ENCODE results near the gene ORMDL1. TPM values are rescaled to one million over a fixed set of nuclear protein-coding genes. Genes with fewer than 3 reads are reported as not detected.

The ORMDL1 gene
- polyA plus RNA-seq, 1 donor (not counting 4 experiments of a cell fraction or from before 2014, with no cell fraction given): 86.2 TPM

- Histone ChIP-seq H3K9me3 (ENCODE audit: control insufficient read depth, low read depth, low read length) (no peaks in the 10 kb centered on the region), H3K27ac (ENCODE audit: control insufficient read depth, insufficient read depth, low read length) (no peak overlapping the region), H3K4me2 (ENCODE audit: control insufficient read depth, extremely low read depth, insufficient read depth, low read depth, low read length) (no peak overlapping the region), H3K79me2 (ENCODE audit: control insufficient read depth, insufficient read depth, low read length) (no peaks in the 10 kb centered on the region), H2AFZ (ENCODE audit: control insufficient read depth, low read length) (no peak overlapping the region), H3K4me1 (ENCODE audit: control insufficient read depth, extremely low read depth, insufficient read depth, low read length) (no peaks in the 10 kb centered on the region), H3K36me3 (ENCODE audit: control insufficient read depth in 2 of 2, extremely low read depth in 1 of 2, insufficient read depth in 2 of 2, low read length in 2 of 2) (peaks cover 1 to 10% of the 10 kb centered on the region in 2 experiments), H3K9ac (ENCODE audit: control insufficient read depth, extremely low read depth, insufficient read depth, low read length) (no peak overlapping the region), H3K27me3 (ENCODE audit: control insufficient read depth, extremely low read depth, insufficient read depth, low read length) (no peaks in the 10 kb centered on the region), H3K9me1 (ENCODE audit: control insufficient read depth, extremely low read depth, insufficient read depth, low read length) (no peaks in the 10 kb centered on the region), H4K20me1 (ENCODE audit: control insufficient read depth, extremely low read depth, insufficient read depth, low read length) (no peaks in the 10 kb centered on the region), H3K4me3 (ENCODE audit: control insufficient read depth in 2 of 3, extremely low read depth in 1 of 3, insufficient read depth in 2 of 3, low read depth in 1 of 3, low read length in 3 of 3) (no peak overlapping the region)
- no peak for FAIRE-seq
- DNase-seq (ENCODE audit: low read depth, low spot score): no peak
- dilution Hi-C loops (cut with MboI; ENCODE audit: extremely low pct_ligation_motif_present, low sequenced_read_pairs): no loop called here
- no peak for TF ChIP-seq EZH2 (IDR thresholded peaks at IDR 0.05; ENCODE audit: low read length)
- TF ChIP-seq CTCF (optimal IDR thresholded peaks at IDR 0.05 in 1 of 3, IDR thresholded peaks at IDR 0.05 in 1 of 3, conservative IDR thresholded peaks at IDR 0.05 in 1 of 3; ENCODE audit: extremely low read depth in 1 of 3, insufficient read depth in 2 of 3, low read length in 3 of 3): no peak
These were observed 45.1 kb upstream of the ORMDL1 start for GRCh38 chr2:189829102-189829833.

GRCh38 chr2:189826039-189826438 lies 41.9 kb upstream of the ORMDL1 start:
- H3K4me1 ChIP-seq (ENCODE audit: control insufficient read depth, extremely low read depth, insufficient read depth, low read length): no peaks in the 10 kb centered on the region
- DNase-seq (ENCODE audit: low read depth, low spot score) (no peak), FAIRE-seq (no peak)
- no peaks in the 10 kb centered on the region for H3K79me2 ChIP-seq (ENCODE audit: control insufficient read depth, insufficient read depth, low read length)
- H2AFZ ChIP-seq (ENCODE audit: control insufficient read depth, low read length): no peak overlapping the region
- no peaks in the 10 kb centered on the region for H3K9me3 ChIP-seq (ENCODE audit: control insufficient read depth, low read depth, low read length)
- H3K4me2 ChIP-seq (ENCODE audit: control insufficient read depth, extremely low read depth, insufficient read depth, low read depth, low read length): no peak overlapping the region
- H3K27me3 ChIP-seq (ENCODE audit: control insufficient read depth, extremely low read depth, insufficient read depth, low read length): no peaks in the 10 kb centered on the region
- H3K9me1 ChIP-seq (ENCODE audit: control insufficient read depth, extremely low read depth, insufficient read depth, low read length): no peaks in the 10 kb centered on the region
- dilution Hi-C loops (cut with MboI; ENCODE audit: extremely low pct_ligation_motif_present, low sequenced_read_pairs): no loop called here
- no peak overlapping the region for H3K9ac ChIP-seq (ENCODE audit: control insufficient read depth, extremely low read depth, insufficient read depth, low read length)
- TF ChIP-seq CTCF (optimal IDR thresholded peaks at IDR 0.05 in 1 of 3, IDR thresholded peaks at IDR 0.05 in 1 of 3, conservative IDR thresholded peaks at IDR 0.05 in 1 of 3; ENCODE audit: extremely low read depth in 1 of 3, insufficient read depth in 2 of 3, low read length in 3 of 3) (no peak), EZH2 (IDR thresholded peaks at IDR 0.05; ENCODE audit: low read length) (no peak)
- no peak overlapping the region for H3K4me3 ChIP-seq (ENCODE audit: control insufficient read depth in 2 of 3, extremely low read depth in 1 of 3, insufficient read depth in 2 of 3, low read depth in 1 of 3, low read length in 3 of 3)
- no peak overlapping the region for H3K27ac ChIP-seq (ENCODE audit: control insufficient read depth, insufficient read depth, low read length)
- H3K36me3 ChIP-seq (ENCODE audit: control insufficient read depth in 2 of 2, extremely low read depth in 1 of 2, insufficient read depth in 2 of 2, low read length in 2 of 2): peaks cover 0 to 6% of the 10 kb centered on the region in 2 experiments
- no peaks in the 10 kb centered on the region for H4K20me1 ChIP-seq (ENCODE audit: control insufficient read depth, extremely low read depth, insufficient read depth, low read length)

Measured in keratinocyte (primary cell).